ENCODE data around the gene AUTS2. TPM values are rescaled to one million over a fixed set of nuclear protein-coding genes. Genes with fewer than 3 reads are reported as not detected.

AUTS2 gene
- total and polyA plus RNA-seq, 5 donors = 7.0 to 15.4 (median 10.6) TPM

- Histone ChIP-seq H3K4me3 (ENCODE audit: low read length) (no peak overlapping the region), H3K27me3 (ENCODE audit: control insufficient read depth, insufficient read depth) (no peaks in the 10 kb centered on the region), H3K4me1 (ENCODE audit: control insufficient read depth, insufficient read depth, low read length) (peaks cover 6% of the 10 kb centered on the region), H3K9me3 (ENCODE audit: control insufficient read depth, low read length) (no peaks in the 10 kb centered on the region), H3K27ac (ENCODE audit: low read length) (no peak overlapping the region)
- WGBS = 66% methylated on average over 2 of the region's 2 CpGs
- DNase-seq = peak in 1 of 3 donors; percentile 41
- ATAC-seq = peak; percentile 73 to 78
- intact Hi-C loops (cut with DNase I) = no loop called here
Measured at GRCh38 chr7:69708857-69709256, 110.6 kb downstream of the AUTS2 start.

- Histone ChIP-seq H3K9me3 (ENCODE audit: control insufficient read depth, low read length) (no peaks in the 10 kb centered on the region), H3K27ac (ENCODE audit: low read length) (no peak overlapping the region), H3K27me3 (ENCODE audit: control insufficient read depth, insufficient read depth) (no peaks in the 10 kb centered on the region), H3K4me1 (ENCODE audit: control insufficient read depth, insufficient read depth, low read length) (peaks cover 6% of the 10 kb centered on the region), H3K4me3 (ENCODE audit: low read length) (no peak overlapping the region)
- intact Hi-C loops (cut with DNase I) = no loop called here
- DNase-seq (no peak), ATAC-seq (no peak)
- 86% methylated on average over 5 of the region's 5 CpGs for WGBS
Measured at GRCh38 chr7:69710768-69711438, 112.6 kb downstream of the AUTS2 start.

GRCh38 chr7:69714886-69715576 lies 116.8 kb downstream of the AUTS2 start:
- 84% methylated on average over 2 of the region's 2 CpGs for WGBS
- no peak overlapping the region for H3K27ac ChIP-seq (ENCODE audit: low read length)

GRCh38 chr7:69717221-69717620 lies 118.9 kb downstream of the AUTS2 start:
- intact Hi-C loops (cut with DNase I) = no loop called here
- WGBS = 56% methylated on average over 2 of the region's 2 CpGs
- no peak overlapping the region for H3K4me3 ChIP-seq (ENCODE audit: low read length)
- ATAC-seq (peak; percentile 51 to 85), DNase-seq (peak in 1 of 3 donors; percentile 24)
- peaks cover 3% of the 10 kb centered on the region for H3K4me1 ChIP-seq (ENCODE audit: control insufficient read depth, insufficient read depth, low read length)
- no peak overlapping the region for H3K27ac ChIP-seq (ENCODE audit: low read length)
- H3K9me3 ChIP-seq (ENCODE audit: control insufficient read depth, low read length) = no peaks in the 10 kb centered on the region
- no peaks in the 10 kb centered on the region for H3K27me3 ChIP-seq (ENCODE audit: control insufficient read depth, insufficient read depth)

More at GRCh38 chr7:69714886-69715576, 116.8 kb downstream of the AUTS2 start:
- Histone ChIP-seq H3K4me3 (ENCODE audit: low read length) (no peak overlapping the region), H3K27me3 (ENCODE audit: control insufficient read depth, insufficient read depth) (no peaks in the 10 kb centered on the region), H3K9me3 (ENCODE audit: control insufficient read depth, low read length) (no peaks in the 10 kb centered on the region), H3K4me1 (ENCODE audit: control insufficient read depth, insufficient read depth, low read length) (peaks cover 5% of the 10 kb centered on the region)
- DNase-seq = no peak
- intact Hi-C loops (cut with DNase I) = no loop called here
- ATAC-seq = no peak

GRCh38 chr7:69719717-69720116 lies 121.4 kb downstream of the AUTS2 start:
- Histone ChIP-seq H3K4me1 (ENCODE audit: control insufficient read depth, insufficient read depth, low read length) (peaks cover 4% of the 10 kb centered on the region), H3K4me3 (ENCODE audit: low read length) (no peak overlapping the region), H3K27me3 (ENCODE audit: control insufficient read depth, insufficient read depth) (no peaks in the 10 kb centered on the region), H3K9me3 (ENCODE audit: control insufficient read depth, low read length) (no peaks in the 10 kb centered on the region), H3K27ac (ENCODE audit: low read length) (no peak overlapping the region)
- intact Hi-C loops (cut with DNase I) = no loop called here
- ATAC-seq (no peak), DNase-seq (no peak)

GRCh38 chr7:69722843-69723242 lies 124.6 kb downstream of the AUTS2 start:
- no peak overlapping the region for H3K27ac ChIP-seq (ENCODE audit: low read length)
- H3K4me3 ChIP-seq (ENCODE audit: low read length) = no peak overlapping the region
- intact Hi-C loops (cut with DNase I) = no loop called here
- DNase-seq (no peak), ATAC-seq (no peak)
- H3K4me1 ChIP-seq (ENCODE audit: control insufficient read depth, insufficient read depth, low read length) = peaks cover 1% of the 10 kb centered on the region
- no peaks in the 10 kb centered on the region for H3K27me3 ChIP-seq (ENCODE audit: control insufficient read depth, insufficient read depth)
- 88% methylated on average over 4 of the region's 4 CpGs for WGBS
- H3K9me3 ChIP-seq (ENCODE audit: control insufficient read depth, low read length) = no peaks in the 10 kb centered on the region

GRCh38 chr7:69723663-69724062 lies 125.4 kb downstream of the AUTS2 start:
- ATAC-seq (no peak), DNase-seq (no peak)
- H3K27me3 ChIP-seq (ENCODE audit: control insufficient read depth, insufficient read depth) = no peaks in the 10 kb centered on the region
- 89% methylated on average over 1 of the region's 1 CpG for WGBS
- intact Hi-C loops (cut with DNase I) = no loop called here
- no peak overlapping the region for H3K27ac ChIP-seq (ENCODE audit: low read length)
- peaks cover 1% of the 10 kb centered on the region for H3K4me1 ChIP-seq (ENCODE audit: control insufficient read depth, insufficient read depth, low read length)
- no peaks in the 10 kb centered on the region for H3K9me3 ChIP-seq (ENCODE audit: control insufficient read depth, low read length)
- H3K4me3 ChIP-seq (ENCODE audit: low read length) = no peak overlapping the region

- H3K27ac ChIP-seq (ENCODE audit: low read length) = no peak overlapping the region
- no peak for DNase-seq
- no peak overlapping the region for H3K4me3 ChIP-seq (ENCODE audit: low read length)
- H3K4me1 ChIP-seq (ENCODE audit: control insufficient read depth, insufficient read depth, low read length) = no peaks in the 10 kb centered on the region
- H3K27me3 ChIP-seq (ENCODE audit: control insufficient read depth, insufficient read depth) = no peaks in the 10 kb centered on the region
- no peak for ATAC-seq
- no peaks in the 10 kb centered on the region for H3K9me3 ChIP-seq (ENCODE audit: control insufficient read depth, low read length)
- WGBS = 71% methylated on average over 3 of the region's 3 CpGs
- intact Hi-C loops (cut with DNase I) = no loop called here
Measured at GRCh38 chr7:69728304-69728703, 130.0 kb downstream of the AUTS2 start.

- Histone ChIP-seq H3K27me3 (ENCODE audit: control insufficient read depth, insufficient read depth) (no peaks in the 10 kb centered on the region), H3K9me3 (ENCODE audit: control insufficient read depth, low read length) (no peaks in the 10 kb centered on the region), H3K4me3 (ENCODE audit: low read length) (no peak overlapping the region), H3K4me1 (ENCODE audit: control insufficient read depth, insufficient read depth, low read length) (no peaks in the 10 kb centered on the region), H3K27ac (ENCODE audit: low read length) (no peak overlapping the region)
- DNase-seq = no peak
- ATAC-seq = no peak
- 83% methylated on average over 2 of the region's 2 CpGs for WGBS
- intact Hi-C loops (cut with DNase I) = no loop called here
Measured at GRCh38 chr7:69732203-69732602, 133.9 kb downstream of the AUTS2 start.

GRCh38 chr7:69735582-69735981 lies 137.3 kb downstream of the AUTS2 start:
- peaks cover 9% of the 10 kb centered on the region for H3K4me1 ChIP-seq (ENCODE audit: control insufficient read depth, insufficient read depth, low read length)
- H3K9me3 ChIP-seq (ENCODE audit: control insufficient read depth, low read length) = no peaks in the 10 kb centered on the region
- no peak for DNase-seq
- H3K4me3 ChIP-seq (ENCODE audit: low read length) = no peak overlapping the region
- intact Hi-C loops (cut with DNase I) = no loop called here
- no peak overlapping the region for H3K27ac ChIP-seq (ENCODE audit: low read length)
- no peak for ATAC-seq
- H3K27me3 ChIP-seq (ENCODE audit: control insufficient read depth, insufficient read depth) = no peaks in the 10 kb centered on the region
- WGBS = 92% methylated on average over 2 of the region's 2 CpGs

GRCh38 chr7:69736126-69736810 lies 138.0 kb downstream of the AUTS2 start:
- intact Hi-C loops (cut with DNase I) = no loop called here
- no peak overlapping the region for H3K27ac ChIP-seq (ENCODE audit: low read length)
- no peaks in the 10 kb centered on the region for H3K27me3 ChIP-seq (ENCODE audit: control insufficient read depth, insufficient read depth)
- DNase-seq (no peak), ATAC-seq (no peak)
- H3K9me3 ChIP-seq (ENCODE audit: control insufficient read depth, low read length) = no peaks in the 10 kb centered on the region
- H3K4me3 ChIP-seq (ENCODE audit: low read length) = no peak overlapping the region
- WGBS = 82% methylated on average over 3 of the region's 3 CpGs
- H3K4me1 ChIP-seq (ENCODE audit: control insufficient read depth, insufficient read depth, low read length) = peaks cover 9% of the 10 kb centered on the region

Data from right cardiac atrium (tissue), 5 donors.